Transverse colon (tissue), 4 donors: ENCODE results near the gene MSX1.

Experiments
- CTCF ChIP-seq, 5 experiments: fragments of 200-600 bp in 3 of 5; fragments of 450-650 bp in 2 of 5; sonication (generic) in 3 of 5; IDR thresholded peaks; 1 replicate in 2 of 5; 2 replicates in 3 of 5; pipeline ENCODE4 v1.5.1; 2016 to 2017; ENCODE audit warnings: antibody characterized with exemption in 5 of 5, inconsistent platforms in 3 of 5, mild to moderate bottlenecking in 2 of 5, moderate library complexity in 1 of 5
- EP300 ChIP-seq: sonication (generic); formaldehyde crosslinking; IDR thresholded peaks from one replicate; pipeline ENCODE4 v1.6.1; 2017; ENCODE audit warnings: antibody characterized with exemption, low read depth
- POLR2AphosphoS5 ChIP-seq, 3 donors: sonication (generic); formaldehyde crosslinking; IDR thresholded peaks; one replicate each; pipeline ENCODE4 v1.6.1; 2016; ENCODE audit warnings: antibody characterized with exemption in 3 of 3

- TF ChIP-seq CTCF (IDR thresholded peaks at IDR 0.05) = no peak
- TF ChIP-seq POLR2AphosphoS5 (IDR thresholded peaks at IDR 0.05) = no peak
- no peak for TF ChIP-seq EP300
Measured at GRCh38 chr4:4845027-4845426, 14.4 kb upstream of the MSX1 start.
